Right kidney (tissue), 1 donor: Measurements from ENCODE around the gene ANKRD9.

Source experiments
- DNase-seq: peaks from one replicate; pipeline ENCODE4 v3.0.0-alpha.2; 2016

The ANKRD9 gene

DNA sequence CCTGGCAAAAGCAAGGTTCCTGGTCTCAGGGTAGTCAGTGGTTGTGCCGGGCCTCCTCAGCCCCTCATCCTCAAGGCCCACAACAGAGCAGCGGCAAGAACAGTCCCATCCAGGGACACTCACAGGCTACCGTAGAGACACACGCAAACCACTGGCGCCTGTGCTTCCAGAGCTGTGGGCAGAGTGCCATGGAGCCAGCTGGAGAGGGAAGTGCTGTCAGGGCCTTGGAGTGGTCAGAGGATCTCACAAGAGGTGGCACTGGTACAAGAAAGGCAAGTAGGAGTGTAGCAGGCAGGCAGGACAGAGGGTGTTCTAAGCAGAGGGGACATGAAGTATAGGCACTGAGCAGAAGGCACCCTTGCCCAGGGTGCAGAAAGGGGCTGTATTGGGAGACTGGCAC, 34.6 kb downstream of the ANKRD9 start:
- no peak for DNase-seq

DNA sequence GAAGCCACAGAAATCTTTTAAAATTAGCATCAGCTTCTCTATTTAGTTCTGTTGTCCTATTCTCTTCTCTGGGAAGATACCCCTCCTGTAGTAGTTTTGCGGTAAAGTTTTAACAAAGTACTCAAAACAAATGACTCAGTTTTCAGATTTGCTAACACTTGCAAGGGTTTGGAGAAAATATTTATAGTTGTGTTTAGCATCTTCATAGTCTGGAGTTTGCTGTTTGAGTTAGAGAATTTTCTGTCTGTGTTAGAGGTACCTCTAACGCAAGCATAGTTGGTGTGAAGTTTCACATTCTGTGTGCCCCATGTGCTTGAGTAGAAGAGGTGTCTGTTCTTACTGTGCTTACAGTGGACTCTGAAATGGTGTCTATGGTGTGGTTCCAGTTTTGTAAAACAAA, 36.0 kb downstream of the ANKRD9 start:
- no peak for DNase-seq

DNA sequence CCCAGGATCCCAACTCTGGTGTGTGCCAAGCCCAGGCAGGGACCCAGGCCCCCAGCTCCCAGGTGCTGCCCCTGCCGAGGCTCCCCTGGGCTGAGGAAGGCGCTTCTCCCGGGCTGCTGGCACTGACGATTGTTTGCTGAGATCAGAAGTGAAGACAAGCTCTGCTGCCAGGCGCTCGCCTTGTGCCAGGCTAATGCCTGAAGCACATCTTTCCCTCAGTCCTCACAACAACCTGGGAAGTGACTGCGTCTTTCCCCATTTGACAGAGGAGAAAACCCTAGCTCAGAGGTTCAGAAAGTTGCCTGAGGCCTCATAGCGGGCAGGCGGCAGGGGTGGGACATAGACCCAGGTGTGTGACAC, 36.8 kb downstream of the ANKRD9 start:
- DNase-seq, result no peak

DNA sequence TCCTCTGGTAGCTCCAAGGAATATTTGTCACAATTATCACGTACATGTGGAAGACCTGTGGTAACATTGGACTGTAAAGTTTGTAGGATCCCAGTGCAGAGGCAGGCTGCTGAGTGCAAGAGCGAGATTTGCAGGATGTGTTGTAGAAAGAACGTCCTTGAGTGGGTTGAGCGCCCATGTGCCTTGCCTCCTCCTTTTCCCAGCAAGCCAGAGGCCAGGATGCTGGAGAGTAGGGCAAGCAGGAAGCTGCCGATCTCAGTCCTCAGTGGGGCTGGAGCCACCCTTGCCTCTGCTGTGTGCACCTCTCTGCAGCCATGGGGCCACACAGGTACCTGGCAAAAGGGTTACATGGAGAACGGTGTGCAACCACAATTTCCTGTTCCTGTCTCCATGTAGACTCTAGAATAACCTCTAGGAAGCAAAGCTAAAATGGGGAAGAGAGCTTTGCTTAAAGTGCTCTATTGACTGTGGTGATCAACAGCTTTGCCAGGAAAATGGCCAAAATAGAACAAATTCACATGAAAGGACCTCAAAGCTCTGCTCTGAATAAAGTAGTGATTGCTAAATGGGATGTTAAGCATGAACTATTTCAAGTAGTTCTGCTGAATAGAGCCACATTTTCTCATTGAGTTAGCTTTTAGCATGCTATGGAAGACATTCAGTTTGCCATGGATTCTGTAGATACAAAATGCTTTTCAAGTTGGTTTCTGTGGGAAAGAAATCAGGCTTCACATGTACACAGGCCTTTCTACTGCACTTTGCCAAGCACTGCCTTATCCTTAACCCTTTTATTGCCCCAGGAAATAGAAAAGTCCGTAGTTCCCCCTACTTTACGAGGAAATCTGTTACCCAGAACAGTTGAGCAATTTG, 37.4 kb downstream of the ANKRD9 start:
- no peak for DNase-seq

DNA sequence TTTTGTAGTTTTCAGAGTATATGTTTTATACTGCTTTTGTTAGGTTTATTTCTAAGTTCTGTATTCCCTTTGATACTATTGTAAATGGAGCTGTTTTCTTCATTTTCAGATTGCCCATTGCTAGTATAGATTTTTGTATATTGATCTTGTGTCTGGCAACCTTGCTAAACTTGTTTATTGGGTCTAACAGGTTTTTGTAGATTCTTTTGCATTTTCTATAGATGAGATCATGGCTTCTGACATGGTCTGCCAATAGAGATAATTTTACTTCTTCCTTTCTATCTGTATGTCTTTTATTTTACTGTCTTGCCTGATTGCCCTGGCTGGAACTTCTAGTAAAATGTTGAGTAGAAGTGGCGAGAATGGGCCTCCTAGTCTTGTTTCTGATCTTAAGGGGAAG, 40.3 kb downstream of the ANKRD9 start:
- DNase-seq, result no peak

DNA sequence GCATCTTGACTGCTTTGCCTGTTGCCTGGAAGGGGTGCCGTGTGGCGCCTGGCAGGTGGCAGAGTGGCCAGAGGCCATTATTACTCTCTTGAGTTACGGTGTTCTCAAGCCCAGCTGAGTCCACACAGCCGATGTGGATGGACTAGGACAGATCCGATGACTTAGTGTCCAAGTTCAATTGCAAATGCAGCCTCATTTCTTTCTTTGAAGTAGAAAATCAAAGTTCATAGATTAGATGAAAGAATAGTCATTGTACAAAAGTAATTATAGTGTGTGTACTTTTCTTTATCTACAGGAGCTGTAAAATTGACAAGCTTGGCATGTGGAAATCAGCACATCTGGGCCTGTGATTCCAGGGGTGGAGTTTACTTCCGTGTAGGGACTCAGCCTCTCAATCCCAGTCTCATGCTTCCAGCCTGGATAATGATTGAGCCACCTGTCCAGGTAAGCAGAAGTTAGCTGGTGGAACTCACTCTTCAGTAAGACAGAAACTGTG, 44.7 kb downstream of the ANKRD9 start:
- DNase-seq, result no peak

DNA sequence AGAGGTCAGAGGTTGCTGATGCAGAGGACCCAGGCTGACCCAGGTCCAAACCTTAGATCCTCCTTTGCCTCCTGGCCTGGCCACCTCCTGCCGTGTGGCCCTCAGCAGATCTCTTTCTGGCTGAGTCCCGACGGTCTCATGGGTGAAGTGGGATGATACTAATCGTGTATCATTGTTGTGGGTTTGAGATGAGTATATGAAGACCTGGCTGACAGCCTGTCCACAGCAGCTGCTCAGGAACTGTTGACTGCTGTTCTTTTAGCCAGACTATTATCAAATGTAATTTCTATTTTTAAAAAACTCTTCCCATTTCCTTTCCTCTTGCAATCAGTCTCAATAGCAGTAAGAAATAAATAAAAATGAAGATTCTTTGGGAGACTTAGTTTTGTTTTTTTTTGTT, 45.6 kb downstream of the ANKRD9 start:
- DNase-seq, result no peak

DNA sequence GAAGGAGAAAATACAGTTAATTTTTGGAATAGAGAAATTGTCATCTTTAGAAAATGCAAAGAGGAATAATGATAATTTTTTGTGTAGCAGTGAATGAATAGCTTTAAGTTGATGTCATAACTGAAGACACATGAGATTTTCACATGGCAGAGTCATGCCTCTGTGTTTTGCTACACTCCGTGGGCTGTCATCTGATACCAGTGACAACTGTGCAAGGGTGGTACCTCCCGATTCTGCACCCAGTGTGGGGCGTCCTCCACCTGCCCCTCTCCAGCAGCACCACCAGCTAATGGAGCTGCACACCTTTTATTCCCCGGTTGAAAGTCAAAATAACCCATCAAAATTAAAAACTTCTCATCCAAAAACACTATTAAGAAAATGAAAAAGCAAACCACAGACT, 47.2 kb downstream of the ANKRD9 start:
- DNase-seq, result no peak

DNA sequence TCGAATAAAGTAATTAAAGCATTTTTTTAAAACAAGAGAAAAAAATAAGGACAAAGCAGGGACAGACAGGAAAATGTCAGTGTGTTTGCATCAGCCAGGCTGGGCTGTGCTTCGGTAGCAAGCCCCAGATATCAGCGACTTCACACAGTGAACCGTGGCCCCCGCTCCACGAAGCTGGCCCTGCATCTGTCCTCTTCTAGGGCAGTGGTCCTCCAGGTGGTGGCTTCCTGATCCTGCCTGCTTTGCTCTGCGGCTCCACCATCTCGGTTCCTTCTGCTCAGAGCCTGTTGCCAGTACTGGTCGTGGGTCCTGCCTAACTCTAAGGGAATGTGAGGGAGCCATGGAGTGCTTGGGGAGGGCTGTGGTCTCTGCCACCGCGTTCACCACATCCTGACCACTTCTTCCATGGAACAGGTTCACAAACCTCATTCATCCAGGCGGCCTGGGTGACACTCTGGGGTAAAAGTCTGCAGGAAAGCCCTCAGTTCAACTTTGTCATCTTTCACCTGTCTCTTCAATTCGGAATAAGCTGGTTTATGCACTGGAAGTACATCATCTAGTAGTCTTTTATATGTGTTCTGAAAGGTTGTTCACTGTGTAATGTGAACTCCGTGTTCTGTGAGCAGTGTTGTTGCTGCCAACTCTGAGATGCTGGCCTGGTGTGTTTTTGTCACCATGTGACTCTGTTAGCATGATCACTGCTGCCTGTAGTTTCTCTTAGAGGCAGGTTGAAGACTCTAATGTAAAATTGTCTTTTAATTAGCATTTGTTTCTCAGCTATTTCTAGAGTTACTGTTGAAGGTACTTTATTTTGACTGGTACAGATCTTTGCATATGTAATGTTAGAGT, 47.9 kb downstream of the ANKRD9 start:
- no peak for DNase-seq

DNA sequence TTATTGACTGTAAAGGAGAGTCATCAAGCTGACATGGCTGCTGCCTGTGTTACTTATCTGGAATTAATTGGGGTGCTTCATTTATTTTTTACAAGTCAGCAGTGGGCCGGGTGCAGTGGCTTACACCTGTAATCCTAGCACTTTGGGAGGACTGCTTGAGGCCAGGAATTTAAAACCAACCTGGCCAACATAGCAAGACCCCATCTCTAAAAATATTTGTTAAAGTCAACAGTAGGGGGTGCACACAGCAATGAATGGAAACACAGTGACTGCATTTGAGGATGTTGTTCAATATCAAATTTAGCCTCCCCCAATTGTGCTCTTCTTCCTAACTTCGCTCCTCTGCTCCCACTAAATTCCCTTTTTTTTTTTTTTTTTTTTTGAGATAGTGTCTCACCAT, 52.1 kb downstream of the ANKRD9 start:
- DNase-seq, result no peak

DNA sequence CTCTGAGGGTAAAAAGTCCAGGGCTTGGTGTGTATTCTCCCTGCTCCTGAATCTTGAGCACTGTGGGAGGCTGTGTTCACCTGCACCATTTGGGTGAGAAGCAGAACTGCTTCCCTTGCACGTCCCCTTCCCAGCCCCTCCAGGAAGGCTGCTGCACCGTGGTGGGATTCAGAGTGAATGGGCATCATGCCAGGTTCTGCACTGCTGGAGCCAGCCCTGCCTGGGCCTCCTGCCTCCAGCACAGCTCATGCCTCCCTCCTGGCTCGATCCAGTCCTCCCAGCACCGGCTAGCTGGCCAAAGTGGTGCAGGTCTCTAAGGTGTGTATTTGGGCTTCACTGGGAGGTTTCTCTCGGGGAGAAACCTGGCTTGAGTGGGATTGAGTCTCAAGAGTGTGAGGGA, 54.9 kb downstream of the ANKRD9 start:
- no peak for DNase-seq

DNA sequence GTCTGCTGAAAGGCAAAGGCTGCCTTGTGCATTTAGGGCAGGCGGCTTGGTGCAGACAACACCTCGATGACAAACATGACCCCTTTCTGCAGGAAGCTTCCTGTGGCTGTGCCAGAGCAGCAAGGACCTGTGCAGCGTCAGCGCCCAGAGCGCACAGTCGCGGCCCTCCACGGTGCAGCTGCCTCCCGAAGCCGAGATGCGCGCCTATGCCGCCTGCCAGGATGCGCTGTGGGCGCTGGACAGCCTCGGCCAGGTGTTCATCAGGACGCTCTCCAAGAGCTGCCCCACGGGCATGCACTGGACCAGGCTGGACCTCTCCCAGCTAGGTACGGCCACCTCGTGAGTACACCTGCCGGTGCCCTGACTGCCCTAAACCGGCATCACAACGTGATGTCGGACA, 57.3 kb downstream of the ANKRD9 start:
- no peak for DNase-seq
